Breast epithelium (tissue), 4 donors: ENCODE results near the gene TARP.

Experiments
- DNase-seq, 2 donors: peaks; one replicate each; pipeline ENCODE4 v3.0.0-alpha.2; 2019; ENCODE audit warnings: low spot score in 2 of 2
- H3K27ac ChIP-seq, 2 donors: fragments of 200-600 bp; sonication (generic) in 1 of 2; one replicate each; pipeline ENCODE4 v1.5.1; 2016 to 2019; ENCODE audit warnings: mild to moderate bottlenecking in 1 of 2
- H3K27me3 ChIP-seq, 2 donors: fragments of 200-600 bp; sonication (generic) in 1 of 2; one replicate each; pipeline versions ENCODE4 v1.5.1 to v1.6.0; 2017 to 2019; ENCODE audit warnings: control low read depth in 1 of 2, mild to moderate bottlenecking in 1 of 2
- H3K36me3 ChIP-seq: fragments of 200-600 bp; one replicate; pipeline ENCODE4 v1.5.1; 2019
- H3K4me1 ChIP-seq, 2 donors: fragments of 200-600 bp; sonication (generic); one replicate each; pipeline ENCODE4 v1.5.1; 2016 to 2019; ENCODE audit warnings: control low read depth in 1 of 2
- H3K4me3 ChIP-seq, 3 donors: fragments of 200-600 bp; sonication (generic); 1 replicate in 2 of 3; 2 replicates in 1 of 3; pipeline ENCODE4 v1.5.1; 2016 to 2019; ENCODE audit warnings: mild to moderate bottlenecking in 3 of 3, moderate library complexity in 2 of 3
- H3K9me3 ChIP-seq, 2 donors: fragments of 200-600 bp; sonication (generic) in 1 of 2; one replicate each; pipeline ENCODE4 v1.5.1; 2016 to 2019; ENCODE audit warnings: control low read depth in 1 of 2
- POLR2A ChIP-seq: fragments of 450-650 bp; IDR thresholded peaks from one replicate; pipeline ENCODE4 v1.6.1; 2016; ENCODE audit warnings: antibody characterized with exemption, mild to moderate bottlenecking, moderate library complexity
- POLR2AphosphoS5 ChIP-seq, 3 donors: sonication (generic); formaldehyde crosslinking; IDR thresholded peaks; one replicate each; pipeline ENCODE4 v1.6.1; 2017; ENCODE audit warnings: antibody characterized with exemption in 3 of 3
- intact Hi-C: fragments of 100-400 bp; cut with DNase I; formaldehyde crosslinking; loops from one replicate; pipeline ENCODE4 v1.15.1; 2023; ENCODE audit warnings: low total_unique reads
- TF ChIP-seq, protein P1 (sequence below), 3 donors: fragments of 450-650 bp; IDR thresholded peaks; one replicate each; pipeline ENCODE4 v1.5.1; 2016 to 2017; ENCODE audit warnings: antibody characterized with exemption in 3 of 3, mild to moderate bottlenecking in 3 of 3, moderate library complexity in 3 of 3

The TARP gene

GRCh38 chr7:38273286-38273995, at the start of gene TARP:
TSS of gene TARP (minus strand) at chr7:38273636.
- intact Hi-C loops = no loop called here
- H3K9me3 ChIP-seq = no peaks in the 10 kb centered on the region
- H3K4me3 ChIP-seq = no peak within 1 kb of the TSS
- H3K36me3 ChIP-seq = no peaks in the 10 kb centered on the region
- TF ChIP-seq POLR2AphosphoS5 (IDR thresholded peaks at IDR 0.05) = no peak
- TF ChIP-seq POLR2A = no peak
- TF ChIP-seq, protein P1, sequence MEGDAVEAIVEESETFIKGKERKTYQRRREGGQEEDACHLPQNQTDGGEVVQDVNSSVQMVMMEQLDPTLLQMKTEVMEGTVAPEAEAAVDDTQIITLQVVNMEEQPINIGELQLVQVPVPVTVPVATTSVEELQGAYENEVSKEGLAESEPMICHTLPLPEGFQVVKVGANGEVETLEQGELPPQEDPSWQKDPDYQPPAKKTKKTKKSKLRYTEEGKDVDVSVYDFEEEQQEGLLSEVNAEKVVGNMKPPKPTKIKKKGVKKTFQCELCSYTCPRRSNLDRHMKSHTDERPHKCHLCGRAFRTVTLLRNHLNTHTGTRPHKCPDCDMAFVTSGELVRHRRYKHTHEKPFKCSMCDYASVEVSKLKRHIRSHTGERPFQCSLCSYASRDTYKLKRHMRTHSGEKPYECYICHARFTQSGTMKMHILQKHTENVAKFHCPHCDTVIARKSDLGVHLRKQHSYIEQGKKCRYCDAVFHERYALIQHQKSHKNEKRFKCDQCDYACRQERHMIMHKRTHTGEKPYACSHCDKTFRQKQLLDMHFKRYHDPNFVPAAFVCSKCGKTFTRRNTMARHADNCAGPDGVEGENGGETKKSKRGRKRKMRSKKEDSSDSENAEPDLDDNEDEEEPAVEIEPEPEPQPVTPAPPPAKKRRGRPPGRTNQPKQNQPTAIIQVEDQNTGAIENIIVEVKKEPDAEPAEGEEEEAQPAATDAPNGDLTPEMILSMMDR (IDR thresholded peaks at IDR 0.05) = no peak
- no peaks in the 10 kb centered on the region for H3K4me1 ChIP-seq
- H3K27ac ChIP-seq = no peak within 1 kb of the TSS
- no peaks in the 10 kb centered on the region for H3K27me3 ChIP-seq
- no peak for DNase-seq

DNA sequence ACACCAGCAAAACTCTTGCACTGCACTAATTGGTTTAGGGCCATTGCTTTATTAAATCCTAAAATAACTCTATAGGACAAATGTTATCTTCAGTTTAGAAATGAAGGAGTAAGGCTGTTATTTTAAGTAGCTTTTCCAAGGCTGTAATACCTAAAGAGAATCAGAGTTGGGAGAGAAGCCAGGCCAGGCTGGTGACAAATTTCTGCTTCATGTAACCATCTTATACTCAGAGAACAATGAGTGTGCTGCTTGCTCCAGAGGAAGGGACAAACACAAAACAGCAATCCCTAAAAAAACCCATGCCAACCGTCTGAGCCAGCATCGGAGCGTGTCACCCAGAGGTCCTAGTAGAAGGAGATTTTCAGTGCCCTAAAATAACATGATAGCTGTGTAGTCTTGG, 49.7 kb upstream of the TARP start:
- no peaks in the 10 kb centered on the region for H3K27me3 ChIP-seq
- no peaks in the 10 kb centered on the region for H3K4me1 ChIP-seq
- H3K27ac ChIP-seq = no peak overlapping the region
- H3K4me3 ChIP-seq = no peak overlapping the region
- intact Hi-C loops = no loop called here
- no peaks in the 10 kb centered on the region for H3K36me3 ChIP-seq
- no peak for DNase-seq
- no peaks in the 10 kb centered on the region for H3K9me3 ChIP-seq
- no peak for TF ChIP-seq POLR2A
- no peak for TF ChIP-seq POLR2AphosphoS5 (IDR thresholded peaks at IDR 0.05)
- TF ChIP-seq, protein P1 (IDR thresholded peaks at IDR 0.05) = no peak

DNA sequence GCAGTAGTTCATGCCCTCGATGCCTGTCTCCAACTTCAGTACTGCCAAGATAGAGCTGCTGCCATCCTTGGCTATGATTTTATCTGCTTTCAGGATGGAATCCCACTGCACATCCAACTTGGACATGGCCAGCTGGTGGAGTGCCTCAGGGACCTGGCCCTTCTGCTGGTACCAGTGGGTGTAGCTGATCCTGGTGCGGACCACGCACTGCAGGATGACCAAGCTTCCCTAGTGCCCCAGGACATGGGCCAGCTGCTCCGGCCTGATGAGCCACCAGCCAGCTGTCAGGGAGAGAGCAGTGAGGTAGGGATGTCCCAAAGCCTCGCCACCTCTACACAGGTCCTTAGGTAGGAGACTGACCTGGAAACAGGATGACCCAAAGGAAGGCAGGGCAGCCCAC, 49.0 kb upstream of the TARP start:
- TF ChIP-seq POLR2AphosphoS5 (IDR thresholded peaks at IDR 0.05) (no peak), POLR2A (no peak)
- TF ChIP-seq, protein P1 (IDR thresholded peaks at IDR 0.05) = no peak
- H3K27ac ChIP-seq = no peak overlapping the region
- H3K4me3 ChIP-seq = no peak overlapping the region
- no peak for DNase-seq
- H3K9me3 ChIP-seq = no peaks in the 10 kb centered on the region
- H3K27me3 ChIP-seq = no peaks in the 10 kb centered on the region
- H3K4me1 ChIP-seq = no peaks in the 10 kb centered on the region
- H3K36me3 ChIP-seq = no peaks in the 10 kb centered on the region
- intact Hi-C loops = no loop called here

GRCh38 chr7:38321967-38322366, 48.5 kb upstream of the TARP start:
- intact Hi-C loops = no loop called here
- TF ChIP-seq POLR2AphosphoS5 (IDR thresholded peaks at IDR 0.05) (no peak), POLR2A (no peak)
- TF ChIP-seq, protein P1 (IDR thresholded peaks at IDR 0.05) = no peak
- Histone ChIP-seq H3K36me3 (no peaks in the 10 kb centered on the region), H3K4me1 (no peaks in the 10 kb centered on the region), H3K4me3 (no peak overlapping the region), H3K27me3 (no peaks in the 10 kb centered on the region), H3K27ac (no peak overlapping the region), H3K9me3 (no peaks in the 10 kb centered on the region)
- DNase-seq = no peak

GRCh38 chr7:38321515-38321944, 48.1 kb upstream of the TARP start:
- no peaks in the 10 kb centered on the region for H3K9me3 ChIP-seq
- TF ChIP-seq POLR2AphosphoS5 (IDR thresholded peaks at IDR 0.05) (no peak), POLR2A (no peak)
- TF ChIP-seq, protein P1 (IDR thresholded peaks at IDR 0.05) = no peak
- no peaks in the 10 kb centered on the region for H3K4me1 ChIP-seq
- H3K27me3 ChIP-seq = no peaks in the 10 kb centered on the region
- H3K27ac ChIP-seq = no peak overlapping the region
- H3K36me3 ChIP-seq = no peaks in the 10 kb centered on the region
- no peak overlapping the region for H3K4me3 ChIP-seq
- intact Hi-C loops = no loop called here
- no peak for DNase-seq
